K562 (cell line): ENCODE results near the gene PRRC2B. TPM values are rescaled to one million over a fixed set of nuclear protein-coding genes. Genes with fewer than 3 reads are reported as not detected.

Experiments
- ATAC-seq: fragments of 200-7000 bp; cut with Tn5 transposase; 3 replicates; pipeline ENCODE4 v1.9.1; 2020; ENCODE audit warnings: moderate library complexity
- BruUV-seq: library from RNA; stranded (reverse); fragments of 400-500 nt; replicated peaks from 2 replicates; lab custom pipeline; 2021; lab: Mats Ljungman, UMichigan
- CTCF ChIA-PET: fragments of 300-600 bp; formaldehyde crosslinking; extraction: SDS; loops from one replicate; lab custom pipeline; 2021; ENCODE audit warnings: low intra/inter-chr PET ratio; lab: Yijun Ruan, JAX
- POLR2A ChIA-PET: fragments of 300-600, 350-650 bp; sonication (Branson Sonifier 250); formaldehyde crosslinking; extraction: SDS; loops from one replicate; lab custom pipeline; 2021; ENCODE audit warnings: antibody characterized with exemption, inconsistent platforms; lab: Yijun Ruan, JAX
- DNase-seq, 4 experiments: peaks; one replicate each; pipeline versions ENCODE4 v3.0.0 to v3.0.0-alpha.2; 2011 to 2018; ENCODE audit warnings: low spot score in 3 of 4, mixed read lengths in 3 of 4; ENCODE audit errors: extremely low read depth in 1 of 4
- FAIRE-seq: peaks from 2 replicates; lab custom pipeline; 2011; peaks lifted over from hg19 to GRCh38; lab: Jason Lieb, UNC
- H2AFZ ChIP-seq: 2 replicates; pipeline ENCODE4 v1.6.0; 2011; ENCODE audit warnings: low read depth, low read length, control low read depth, inconsistent platforms
- H3K27ac ChIP-seq: fragments of 200-600 bp; 3 replicates; pipeline ENCODE4 v1.8.0; 2011; ENCODE audit warnings: low read depth, mild to moderate bottlenecking, control low read depth, inconsistent platforms, low read length, moderate library complexity, mixed read lengths; ENCODE audit errors: extremely low read depth
- H3K27me3 ChIP-seq, 2 experiments: fragments of 300-600 bp in 1 of 2; 2 replicates in 1 of 2; 3 replicates in 1 of 2; pipeline versions ENCODE4 v1.6.0 to v1.8.0; 2011; ENCODE audit warnings: inconsistent platforms in 2 of 2, low read length in 2 of 2, mild to moderate bottlenecking in 1 of 2, mixed read lengths in 1 of 2, moderate library complexity in 1 of 2; ENCODE audit not compliant: control insufficient read depth in 2 of 2, insufficient read depth in 2 of 2
- H3K36me3 ChIP-seq: fragments of 300-600 bp; 3 replicates; pipeline ENCODE4 v1.8.0; 2011; ENCODE audit warnings: mild to moderate bottlenecking, low read length, inconsistent platforms; ENCODE audit not compliant: control insufficient read depth, insufficient read depth
- H3K4me1 ChIP-seq, 2 experiments: fragments of 200-600 bp in 1 of 2; replicated peaks in 1 of 2; 2 replicates in 1 of 2; 3 replicates in 1 of 2; pipeline versions ENCODE4 v1.5.1 to v1.8.0; 2011; ENCODE audit warnings: inconsistent platforms in 2 of 2, low read length in 2 of 2, mild to moderate bottlenecking in 1 of 2, mixed read lengths in 1 of 2, moderate library complexity in 1 of 2; ENCODE audit not compliant: control insufficient read depth in 2 of 2, insufficient read depth in 2 of 2
- H3K4me2 ChIP-seq: 2 replicates; pipeline ENCODE4 v1.6.1; 2011; ENCODE audit warnings: low read length, control low read depth, inconsistent platforms, mixed read lengths; ENCODE audit not compliant: insufficient read depth
- H3K4me3 ChIP-seq: fragments of 200-600 bp; sonication (generic), shearing (Covaris generic); 2 replicates; pipeline ENCODE4 v1.5.1; 2016; ENCODE audit warnings: control low read depth, inconsistent platforms
- H3K79me2 ChIP-seq: fragments of 200-600 bp; 3 replicates; pipeline ENCODE4 v1.8.0; 2011; ENCODE audit warnings: low read length, inconsistent platforms; ENCODE audit not compliant: control insufficient read depth, insufficient read depth
- H3K9ac ChIP-seq, 2 experiments: 2 replicates each; pipeline versions ENCODE4 v1.6.0 to v1.6.1; 2011; ENCODE audit warnings: low read depth in 2 of 2, low read length in 2 of 2, control low read depth in 1 of 2, inconsistent platforms in 1 of 2, mild to moderate bottlenecking in 1 of 2, mixed read lengths in 1 of 2; ENCODE audit not compliant: insufficient read depth in 1 of 2
- H3K9me1 ChIP-seq: one replicate; pipeline ENCODE4 v1.6.0; 2011; ENCODE audit warnings: inconsistent platforms, mild to moderate bottlenecking, low read length, moderate library complexity; ENCODE audit not compliant: control insufficient read depth, insufficient read depth
- H3K9me3 ChIP-seq: replicated peaks from 2 replicates; pipeline ENCODE4 v1.5.1; 2011; ENCODE audit warnings: low read depth, low read length, inconsistent platforms; ENCODE audit not compliant: control insufficient read depth, insufficient read depth
- H4K20me1 ChIP-seq: replicated peaks from 2 replicates; pipeline ENCODE4 v1.6.1; 2011; ENCODE audit warnings: low read length, inconsistent platforms, mixed read lengths; ENCODE audit not compliant: control insufficient read depth, insufficient read depth
- CREM ChIP-seq: IDR thresholded peaks from 2 replicates; pipeline ENCODE4 v1.6.1; 2014; ENCODE audit warnings: antibody characterized with exemption, low read depth
- DACH1 ChIP-seq: fragments of 450-650 bp; IDR thresholded peaks from 2 replicates; pipeline ENCODE4 v1.6.1; 2018; ENCODE audit not compliant: partially characterized antibody
- GTF2B ChIP-seq: IDR thresholded peaks from 2 replicates; pipeline ENCODE4 v1.6.1; 2011; ENCODE audit not compliant: insufficient read length; ENCODE audit errors: extremely low read depth
- MED1 ChIP-seq: sonication (generic); formaldehyde crosslinking; IDR thresholded peaks from 2 replicates; pipeline ENCODE4 v1.8.1; 2023; ENCODE audit warnings: missing genetic modification reagents, borderline replicate concordance
- RBM17 ChIP-seq: fragments of 200-400 bp; formaldehyde crosslinking; IDR thresholded peaks from 2 replicates; pipeline ENCODE4 v1.6.1; 2017; ENCODE audit warnings: low read depth, mild to moderate bottlenecking, low read length, borderline replicate concordance
- SREBF1 ChIP-seq: fragments of 150-350 bp; IDR thresholded peaks from 2 replicates; pipeline ENCODE4 v1.6.1; 2014; ENCODE audit warnings: antibody characterized with exemption, low read depth, low read length, borderline replicate concordance
- TCF7 ChIP-seq: sonication (generic); IDR thresholded peaks from 2 replicates; pipeline ENCODE4 v1.6.1; 2016; ENCODE audit warnings: antibody characterized with exemption, borderline replicate concordance
- ZBTB33 ChIP-seq: sonication (generic); formaldehyde crosslinking; IDR thresholded peaks from 2 replicates; pipeline ENCODE4 v1.8.1; 2023; ENCODE audit warnings: mild to moderate bottlenecking, missing genetic modification reagents
- ZKSCAN1 ChIP-seq: fragments of 150-350 bp; IDR thresholded peaks from 2 replicates; pipeline ENCODE4 v1.6.1; 2016; ENCODE audit warnings: low read depth, low read length
- ZKSCAN8 ChIP-seq: fragments of 200-800 bp; sonication (Bioruptor generic); IDR thresholded peaks from 2 replicates; pipeline ENCODE4 v1.6.1; 2016; ENCODE audit warnings: missing genetic modification characterization, missing compliant biosample characterization
- ZNF589 ChIP-seq: fragments of 200-800 bp; sonication (Bioruptor generic); IDR thresholded peaks from 2 replicates; pipeline ENCODE4 v1.6.1; 2016; ENCODE audit warnings: low read depth, missing genetic modification characterization, missing compliant biosample characterization
- ZNF696 ChIP-seq: fragments of 250-450 bp; sonication (Bioruptor Pico); conservative IDR thresholded peaks from 2 replicates; pipeline ENCODE4 v1.4.0; 2020; ENCODE audit warnings: mild to moderate bottlenecking, moderate library complexity
- WGBS: fragments of 100-300 bp; shearing (Covaris generic); methylation state at CpG from one replicate; pipeline ENCODE4 v1.1.6; 2016; ENCODE audit warnings: low coverage, mixed read lengths; ENCODE audit not compliant: insufficient coverage; ENCODE audit errors: missing lambda C conversion rate; 5-methylcytosine and 5-hydroxymethylcytosine counted together
- in situ Hi-C: fragments of 300-500 bp; cut with MboI; formaldehyde crosslinking; loops from 4 replicates; pipeline ENCODE4 v1.15.0; 2018; ENCODE audit warnings: inconsistent platforms, mixed read lengths
- intact Hi-C: fragments of 100-400 bp; cut with micrococcal nuclease; formaldehyde crosslinking; loops from 2 replicates; pipeline ENCODE4 v1.14.2; 2022
- polyA plus RNA-seq, 8 experiments: library from polyadenylated mRNA; depleted of rRNA in 4 of 8; stranded (reverse) in 5 of 8; unstranded in 3 of 8; fragments of >200 nt; fragmentation: Nextera tagmentation in 2 of 8; fragmentation: Illumina TruSeq in 1 of 8; extraction: Ambion mirVana in 2 of 8; extraction: Trizol in 1 of 8; gene quantifications; 2 replicates each; pipeline versions ENCODE4 v1.2.1 to v1.2.3, GENCODE V29; 2011 to 2014; ENCODE audit warnings: inconsistent platforms in 1 of 8, missing spikeins in 1 of 8
- total RNA-seq, 7 experiments: library from RNA; depleted of rRNA in 6 of 7; stranded (reverse); fragments of >200 nt in 6 of 7; fragmentation: Illumina TruSeq in 2 of 7; extraction: Trizol in 2 of 7; gene quantifications; 2 replicates each; pipeline versions ENCODE4 v1.2.1 to v1.2.3, GENCODE V29; 2011 to 2021; ENCODE audit warnings: low replicate concordance in 1 of 7

The PRRC2B gene
- total and polyA plus RNA-seq, 9 of the 15 experiments (the other 6 are each of a cell fraction or from before 2014, with no cell fraction given): 0.34 to 125 (median 30.9) TPM

- no peak for TF ChIP-seq MED1
- TF ChIP-seq ZKSCAN8 (CRISPR knock-in tag): no peak
- no peak for TF ChIP-seq ZNF696
- no peak for TF ChIP-seq SREBF1
- no peak for TF ChIP-seq ZBTB33 (CRISPR knock-in tag)
- TF ChIP-seq DACH1: no peak
- no peak for TF ChIP-seq RBM17
- no peak for TF ChIP-seq ZNF589
- TF ChIP-seq GTF2B: no peak
- no peak for TF ChIP-seq ZKSCAN1
- no peak for TF ChIP-seq CREM
- no peak for TF ChIP-seq TCF7
- no peak overlapping the region for H3K4me2 ChIP-seq
- H3K9me3 ChIP-seq: no peaks in the 10 kb centered on the region
- peaks cover 88% of the 10 kb centered on the region for H3K36me3 ChIP-seq
- H2AFZ ChIP-seq: no peak overlapping the region
- in situ Hi-C loops (no loop called here), intact Hi-C loops (no loop called here)
- no peaks in the 10 kb centered on the region for H3K9me1 ChIP-seq
- ChIA-PET POLR2A (no interaction called here), CTCF (no interaction called here)
- H3K4me3 ChIP-seq: no peak overlapping the region
- H3K27me3 ChIP-seq: no peaks in the 10 kb centered on the region
- 90% methylated on average over 11 of the region's 11 CpGs for WGBS
- no TSS peak for BruUV-seq
- no peaks in the 10 kb centered on the region for H3K4me1 ChIP-seq
- no peak overlapping the region for H3K27ac ChIP-seq
- DNase-seq (no peak), ATAC-seq (no peak), FAIRE-seq (no peak)
- no peak overlapping the region for H3K9ac ChIP-seq
- H3K79me2 ChIP-seq: no peaks in the 10 kb centered on the region
- H4K20me1 ChIP-seq: no peaks in the 10 kb centered on the region; the same call in none of the 2 replicates
Observed at GRCh38 chr9:131446276-131446675, 52.4 kb downstream of the PRRC2B start.
